Activated naive CD4-positive, alpha-beta T cell treated with anti-CD3 and anti-CD28 coated beads, Interleukin-2, amount 50 U/mL, for 72 hours (primary cell): Measurements from ENCODE around the gene ESRRG. TPM values are rescaled to one million over a fixed set of nuclear protein-coding genes. Genes with fewer than 3 reads are reported as not detected.
"Not testable (repeated sequence)": the region's sequence is repeated elsewhere in the genome, so short reads cannot be mapped to it uniquely, and the experiment has no call there.

Experiments used
- ATAC-seq, 2 donors: fragments of 150-1000 bp; cut with Tn5 transposase; 2 replicates each; pipeline ENCODE4 v1.10.0; 2021; ENCODE audit warnings: mild to moderate bottlenecking in 2 of 2, moderate library complexity in 2 of 2
- DNase-seq, 2 donors: peaks; one replicate each; pipeline ENCODE4 v3.0.0; 2021 to 2022; ENCODE audit warnings: low spot score in 2 of 2
- H3K27ac Mint-ChIP-seq, 2 donors: one replicate each; pipeline ENCODE4 v1.8.0; 2022; ENCODE audit warnings: mild to moderate bottlenecking in 2 of 2, mixed read lengths in 2 of 2
- H3K36me3 Mint-ChIP-seq, 2 donors: one replicate each; pipeline ENCODE4 v1.8.0; 2022; ENCODE audit warnings: mixed read lengths in 2 of 2
- H3K9me3 Mint-ChIP-seq, 2 donors: one replicate each; pipeline ENCODE4 v1.8.0; 2022; ENCODE audit warnings: mixed read lengths in 2 of 2
- total RNA-seq, 2 donors: library from RNA; stranded (reverse); gene quantifications; one replicate each; pipeline ENCODE4 v1.2.3, GENCODE V29; 2022

The ESRRG gene
- total RNA-seq, 2 donors from 2014 or later = not detected

GRCh38 chr1:216562383-216562782 lies 160.8 kb downstream of the ESRRG start:
- ATAC-seq (no peak), DNase-seq (no peak)
- Mint-ChIP-seq H3K9me3 (peaks cover 0 to 3% of the 10 kb centered on the region in 2 donors), H3K36me3 (no peaks in the 10 kb centered on the region), H3K27ac (no peak overlapping the region)

- no peak for ATAC-seq
- no peak overlapping the region for H3K27ac Mint-ChIP-seq
- DNase-seq = no peak
- peaks cover 0 to 7% of the 10 kb centered on the region in 2 donors for H3K9me3 Mint-ChIP-seq
- no peaks in the 10 kb centered on the region for H3K36me3 Mint-ChIP-seq
These were observed 162.7 kb downstream of the ESRRG start for GRCh38 chr1:216560527-216560926.

- no peak overlapping the region for H3K27ac Mint-ChIP-seq
- peaks cover 0 to 7% of the 10 kb centered on the region in 2 donors for H3K9me3 Mint-ChIP-seq
- DNase-seq (no peak), ATAC-seq (no peak)
- H3K36me3 Mint-ChIP-seq = no peaks in the 10 kb centered on the region
These were observed 163.9 kb downstream of the ESRRG start for GRCh38 chr1:216559359-216559758.

GRCh38 chr1:216555653-216556052 lies 167.6 kb downstream of the ESRRG start:
- ATAC-seq (no peak), DNase-seq (no peak)
- Mint-ChIP-seq H3K9me3 (peaks cover 0 to 7% of the 10 kb centered on the region in 2 donors), H3K36me3 (no peaks in the 10 kb centered on the region), H3K27ac (no peak overlapping the region)

- ATAC-seq (no peak), DNase-seq (no peak)
- Mint-ChIP-seq H3K27ac (no peak overlapping the region), H3K36me3 (no peaks in the 10 kb centered on the region), H3K9me3 (peaks cover 0 to 4% of the 10 kb centered on the region in 2 donors)
These were observed 168.3 kb downstream of the ESRRG start for GRCh38 chr1:216554934-216555333.

- ATAC-seq (no peak), DNase-seq (no peak)
- peaks cover 0 to 4% of the 10 kb centered on the region in 2 donors for H3K9me3 Mint-ChIP-seq
- no peaks in the 10 kb centered on the region for H3K36me3 Mint-ChIP-seq
- H3K27ac Mint-ChIP-seq = no peak overlapping the region
These were observed 169.5 kb downstream of the ESRRG start for GRCh38 chr1:216553766-216554165.

- Mint-ChIP-seq H3K27ac (no peak overlapping the region), H3K9me3 (peaks cover 0 to 4% of the 10 kb centered on the region in 2 donors), H3K36me3 (no peaks in the 10 kb centered on the region)
- ATAC-seq (no peak), DNase-seq (no peak)
These were observed 170.2 kb downstream of the ESRRG start for GRCh38 chr1:216553040-216553439.

GRCh38 chr1:216549796-216550195 lies 173.4 kb downstream of the ESRRG start:
- Mint-ChIP-seq H3K36me3 (no peaks in the 10 kb centered on the region), H3K9me3 (no peaks in the 10 kb centered on the region)
- ATAC-seq = no peak

GRCh38 chr1:216542741-216543140 lies 180.5 kb downstream of the ESRRG start:
- ATAC-seq = no peak
- Mint-ChIP-seq H3K9me3 (peaks cover 4 to 8% of the 10 kb centered on the region in 2 donors), H3K36me3 (no peaks in the 10 kb centered on the region), H3K27ac (no peak overlapping the region)
- no peak for DNase-seq

More at GRCh38 chr1:216549796-216550195, 173.4 kb downstream of the ESRRG start:
- no peak overlapping the region for H3K27ac Mint-ChIP-seq
- no peak for DNase-seq

GRCh38 chr1:216542263-216542662 lies 181.0 kb downstream of the ESRRG start:
- Mint-ChIP-seq H3K9me3 (peaks cover 4 to 9% of the 10 kb centered on the region in 2 donors), H3K36me3 (no peaks in the 10 kb centered on the region), H3K27ac (no peak overlapping the region)
- ATAC-seq (no peak), DNase-seq (no peak)

GRCh38 chr1:216535751-216536150 lies 187.5 kb downstream of the ESRRG start:
- Mint-ChIP-seq H3K9me3 (peaks cover 19 to 22% of the 10 kb centered on the region in 2 donors), H3K27ac (no peak overlapping the region), H3K36me3 (no peaks in the 10 kb centered on the region)
- DNase-seq = no peak
- no peak for ATAC-seq

GRCh38 chr1:216535059-216535458 lies 188.2 kb downstream of the ESRRG start:
- peaks cover 19 to 22% of the 10 kb centered on the region in 2 donors for H3K9me3 Mint-ChIP-seq
- ATAC-seq (no peak), DNase-seq (no peak)
- H3K36me3 Mint-ChIP-seq = no peaks in the 10 kb centered on the region
- no peak overlapping the region for H3K27ac Mint-ChIP-seq

- H3K27ac Mint-ChIP-seq = no peak overlapping the region
- no peak for DNase-seq
- peaks cover 19 to 22% of the 10 kb centered on the region in 2 donors for H3K9me3 Mint-ChIP-seq
- no peaks in the 10 kb centered on the region for H3K36me3 Mint-ChIP-seq
- ATAC-seq = no peak
These were observed 189.5 kb downstream of the ESRRG start for GRCh38 chr1:216533776-216534175.

GRCh38 chr1:216532251-216532798 lies 190.9 kb downstream of the ESRRG start:
- Mint-ChIP-seq H3K9me3 (peaks cover 13 to 24% of the 10 kb centered on the region in 2 donors), H3K36me3 (no peaks in the 10 kb centered on the region), H3K27ac (no peak overlapping the region)
- ATAC-seq = no peak
- DNase-seq = no peak

GRCh38 chr1:216531263-216532239 lies 191.7 kb downstream of the ESRRG start:
- no peak for ATAC-seq
- no peak for DNase-seq
- H3K9me3 Mint-ChIP-seq = peaks cover 13 to 25% of the 10 kb centered on the region in 2 donors
- no peaks in the 10 kb centered on the region for H3K36me3 Mint-ChIP-seq
- H3K27ac Mint-ChIP-seq = no peak overlapping the region

GRCh38 chr1:216529851-216530250 lies 193.4 kb downstream of the ESRRG start:
- H3K36me3 Mint-ChIP-seq = not testable (repeated sequence)
- peaks cover 10 to 16% of the 10 kb centered on the region in 2 donors for H3K9me3 Mint-ChIP-seq

GRCh38 chr1:216528816-216529215 lies 194.4 kb downstream of the ESRRG start:
- no peaks in the 10 kb centered on the region for H3K36me3 Mint-ChIP-seq
- ATAC-seq (no peak), DNase-seq (no peak)

More at GRCh38 chr1:216529851-216530250, 193.4 kb downstream of the ESRRG start:
- H3K27ac Mint-ChIP-seq, ATAC-seq, DNase-seq: not testable (repeated sequence)

More at GRCh38 chr1:216528816-216529215, 194.4 kb downstream of the ESRRG start:
- Mint-ChIP-seq H3K9me3 (peaks cover 10 to 14% of the 10 kb centered on the region in 2 donors), H3K27ac (no peak overlapping the region)
